Activated naive CD4-positive, alpha-beta T cell treated with anti-CD3 and anti-CD28 coated beads for 36 hours (primary cell): Measurements from ENCODE around the gene CA14. TPM values are rescaled to one million over a fixed set of nuclear protein-coding genes. Genes with fewer than 3 reads are reported as not detected.
A peak's percentile ranks its signal among the peaks of the same experiment; 100 is the strongest.

ENCODE experiments used
- CTCF ChIA-PET: fragments of 350-600 bp; sonication (Branson Sonifier 250); formaldehyde crosslinking; loops from one replicate; lab custom pipeline; 2021; ENCODE audit warnings: antibody characterized with exemption; lab: Charles Lee
- DNase-seq: peaks from one replicate; pipeline ENCODE4 v3.0.0-alpha.2; 2020
- H3K27ac Mint-ChIP-seq: one replicate; pipeline ENCODE4 v1.8.0; 2021; ENCODE audit warnings: mild to moderate bottlenecking, mixed read lengths
- H3K27me3 Mint-ChIP-seq: one replicate; pipeline ENCODE4 v1.8.0; 2021; ENCODE audit warnings: low read depth, mixed read lengths
- H3K36me3 Mint-ChIP-seq: one replicate; pipeline ENCODE4 v1.8.0; 2021; ENCODE audit warnings: low read depth, mixed read lengths
- H3K4me1 Mint-ChIP-seq: one replicate; pipeline ENCODE4 v1.8.0; 2021; ENCODE audit warnings: low read depth, mixed read lengths
- H3K4me3 Mint-ChIP-seq: one replicate; pipeline ENCODE4 v1.8.0; 2021; ENCODE audit warnings: mild to moderate bottlenecking, moderate library complexity, mixed read lengths
- H3K9me3 Mint-ChIP-seq: one replicate; pipeline ENCODE4 v1.8.0; 2021; ENCODE audit warnings: mixed read lengths
- intact Hi-C: fragments of 100-400 bp; cut with micrococcal nuclease; formaldehyde crosslinking; loops from one replicate; pipeline ENCODE4 v1.15.1; 2023
- total RNA-seq, 2 experiments: library from RNA; stranded (reverse); gene quantifications; one replicate each; pipeline ENCODE4 v1.2.3, GENCODE V29; 2021

CA14 gene
- total RNA-seq, 2 experiments from 2014 or later, result not detected

- Mint-ChIP-seq H3K27ac (peak overlapping the region; percentile 96), H3K9me3 (no peaks in the 10 kb centered on the region), H3K4me3 (peak overlapping the region; percentile 89), H3K27me3 (no peaks in the 10 kb centered on the region), H3K4me1 (peaks cover 23% of the 10 kb centered on the region), H3K36me3 (peaks cover 20% of the 10 kb centered on the region)
- DNase-seq, result peak; percentile 52
- intact Hi-C loops, result loop anchor here (2.0 kb wide), 1 partner anchor 24 kb away; the partner anchor contains the start of gene MRPS21
- CTCF ChIA-PET, result interaction anchor here (2.9 kb wide), 1 partner anchor 12 kb away, joined by 12 read pairs; no protein-coding TSS in a partner anchor
Measured at GRCh38 chr1:150268340-150268704, 10.7 kb downstream of the CA14 start.

GRCh38 chr1:150268705-150269403 lies 11.3 kb downstream of the CA14 start, which contains the start of gene APH1A:
TSS of gene APH1A (minus strand) at chr1:150269016. CDS start at chr1:150268810, 206 bp downstream.
- H3K27me3 Mint-ChIP-seq, result no peaks in the 10 kb centered on the region
- peak within 1 kb of the TSS; percentile 96 for H3K27ac Mint-ChIP-seq
- H3K4me1 Mint-ChIP-seq, result peaks cover 23% of the 10 kb centered on the region
- no peaks in the 10 kb centered on the region for H3K9me3 Mint-ChIP-seq
- H3K4me3 Mint-ChIP-seq, result peak within 1 kb of the TSS; percentile 89
- CTCF ChIA-PET, result interaction anchor here (1.0 to 2.9 kb wide), 2 partner anchors 10 to 13 kb away, joined by 3 to 12 read pairs; no protein-coding TSS in a partner anchor
- intact Hi-C loops, result loop anchor here (1.0 to 2.0 kb wide), 6 partner anchors 12 to 360 kb away; partner anchors contain the start of genes ANP32E, ENSA, MRPS21 and PRPF3
- peak; percentile 98 for DNase-seq
- peaks cover 22% of the 10 kb centered on the region for H3K36me3 Mint-ChIP-seq

- intact Hi-C loops, result loop anchor here (1.0 to 2.0 kb wide), 6 partner anchors 12 to 360 kb away; partner anchors contain the start of genes ANP32E, ENSA, MRPS21 and PRPF3
- Mint-ChIP-seq H3K4me1 (peaks cover 23% of the 10 kb centered on the region), H3K27ac (peak overlapping the region; percentile 96), H3K27me3 (no peaks in the 10 kb centered on the region), H3K4me3 (peak overlapping the region; percentile 89), H3K36me3 (peaks cover 22% of the 10 kb centered on the region), H3K9me3 (no peaks in the 10 kb centered on the region)
- CTCF ChIA-PET, result interaction anchor here (0.8 to 2.9 kb wide), 3 partner anchors 9 to 18 kb away, joined by 3 to 12 read pairs (median 3); no protein-coding TSS in a partner anchor
- DNase-seq, result no peak
Measured at GRCh38 chr1:150269451-150269850, 11.9 kb downstream of the CA14 start.

- Mint-ChIP-seq H3K27me3 (no peaks in the 10 kb centered on the region), H3K4me1 (peaks cover 23% of the 10 kb centered on the region), H3K27ac (no peak overlapping the region), H3K36me3 (peaks cover 15% of the 10 kb centered on the region), H3K9me3 (no peaks in the 10 kb centered on the region), H3K4me3 (no peak overlapping the region)
- intact Hi-C loops, result no loop called here
- CTCF ChIA-PET, result interaction anchor here (0.6 to 1.2 kb wide), 2 partner anchors 9 to 10 kb away, joined by 3 to 5 read pairs; no protein-coding TSS in a partner anchor
- DNase-seq, result no peak
Measured at GRCh38 chr1:150271291-150271959, 13.9 kb downstream of the CA14 start.

DNA sequence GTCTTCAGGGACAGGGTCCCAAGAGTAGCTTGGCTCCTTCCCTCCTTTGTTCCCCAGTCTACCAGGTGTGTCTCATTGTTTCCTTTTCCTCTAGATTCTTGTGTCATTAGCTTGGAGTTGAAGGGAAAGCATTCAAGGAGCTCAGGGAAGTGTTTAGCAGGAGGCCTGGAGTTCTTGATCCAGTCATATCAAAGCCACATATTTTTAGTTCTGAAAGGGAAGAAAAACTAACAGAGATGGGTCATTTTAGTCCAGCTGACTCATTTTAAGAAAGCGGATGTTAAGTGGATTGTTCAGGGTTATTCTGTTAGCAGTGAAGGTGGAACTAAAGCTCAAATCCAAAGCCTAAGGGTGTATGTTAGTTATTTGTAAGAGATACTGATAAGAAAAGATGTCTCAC lies 15.7 kb downstream of the CA14 start:
- Mint-ChIP-seq H3K27me3 (no peaks in the 10 kb centered on the region), H3K27ac (no peak overlapping the region), H3K36me3 (peaks cover 1% of the 10 kb centered on the region), H3K4me1 (peaks cover 7% of the 10 kb centered on the region), H3K9me3 (no peaks in the 10 kb centered on the region), H3K4me3 (no peak overlapping the region)
- no peak for DNase-seq
- intact Hi-C loops, result no loop called here
- CTCF ChIA-PET, result interaction anchor here (0.6 to 2.0 kb wide), 2 partner anchors 17 to 190 kb away, joined by 3 to 11 read pairs; no protein-coding TSS in a partner anchor

- Mint-ChIP-seq H3K27ac (no peak overlapping the region), H3K4me1 (peaks cover 24% of the 10 kb centered on the region), H3K9me3 (peaks cover 2% of the 10 kb centered on the region), H3K4me3 (no peak overlapping the region), H3K27me3 (no peaks in the 10 kb centered on the region), H3K36me3 (no peaks in the 10 kb centered on the region)
- no peak for DNase-seq
- CTCF ChIA-PET, result interaction anchor here (0.6 to 5.2 kb wide), 4 partner anchors 10 to 253 kb away, joined by 3 to 68 read pairs (median 4); partner anchors contain the start of gene CA14
- intact Hi-C loops, result no loop called here
Measured at GRCh38 chr1:150280138-150280707, 22.6 kb downstream of the CA14 start.

DNA sequence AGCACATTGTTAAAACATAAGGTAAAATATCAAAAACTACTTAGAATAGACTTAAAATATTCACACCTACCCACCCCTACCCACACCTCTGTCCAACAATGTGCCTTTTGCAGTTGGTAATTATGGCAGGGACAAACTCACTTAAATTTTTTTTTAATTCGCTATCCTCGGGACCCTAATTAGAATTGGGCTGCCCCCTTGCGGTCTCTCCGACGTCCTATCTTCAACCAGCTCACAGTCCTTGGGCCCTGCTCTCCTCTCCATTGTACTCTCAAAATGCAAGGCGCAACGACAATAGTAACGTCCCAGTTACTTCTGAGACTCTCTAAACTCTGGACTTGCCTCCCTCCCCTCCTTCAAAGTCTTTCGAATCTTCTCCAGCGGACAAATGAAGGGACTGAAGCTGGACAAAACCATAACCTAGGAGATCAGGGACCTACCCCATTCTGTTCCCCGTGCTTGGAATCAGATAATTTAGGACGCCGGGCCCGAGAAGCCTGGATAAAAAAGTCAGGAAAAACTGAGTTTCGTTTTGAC lies 23.7 kb downstream of the CA14 start:
- Mint-ChIP-seq H3K27ac (no peak overlapping the region), H3K4me3 (peak overlapping the region; percentile 82), H3K27me3 (no peaks in the 10 kb centered on the region), H3K4me1 (peaks cover 24% of the 10 kb centered on the region), H3K9me3 (peaks cover 2% of the 10 kb centered on the region), H3K36me3 (no peaks in the 10 kb centered on the region)
- intact Hi-C loops, result loop anchor here (1.0 kb wide), 4 partner anchors 12 to 67 kb away; partner anchors contain the start of genes ANP32E and APH1A
- DNase-seq, result peak; percentile 82
- CTCF ChIA-PET, result interaction anchor here (0.6 to 5.2 kb wide), 4 partner anchors 9 to 601 kb away, joined by 3 to 68 read pairs (median 3); partner anchors contain the start of gene CA14

DNA sequence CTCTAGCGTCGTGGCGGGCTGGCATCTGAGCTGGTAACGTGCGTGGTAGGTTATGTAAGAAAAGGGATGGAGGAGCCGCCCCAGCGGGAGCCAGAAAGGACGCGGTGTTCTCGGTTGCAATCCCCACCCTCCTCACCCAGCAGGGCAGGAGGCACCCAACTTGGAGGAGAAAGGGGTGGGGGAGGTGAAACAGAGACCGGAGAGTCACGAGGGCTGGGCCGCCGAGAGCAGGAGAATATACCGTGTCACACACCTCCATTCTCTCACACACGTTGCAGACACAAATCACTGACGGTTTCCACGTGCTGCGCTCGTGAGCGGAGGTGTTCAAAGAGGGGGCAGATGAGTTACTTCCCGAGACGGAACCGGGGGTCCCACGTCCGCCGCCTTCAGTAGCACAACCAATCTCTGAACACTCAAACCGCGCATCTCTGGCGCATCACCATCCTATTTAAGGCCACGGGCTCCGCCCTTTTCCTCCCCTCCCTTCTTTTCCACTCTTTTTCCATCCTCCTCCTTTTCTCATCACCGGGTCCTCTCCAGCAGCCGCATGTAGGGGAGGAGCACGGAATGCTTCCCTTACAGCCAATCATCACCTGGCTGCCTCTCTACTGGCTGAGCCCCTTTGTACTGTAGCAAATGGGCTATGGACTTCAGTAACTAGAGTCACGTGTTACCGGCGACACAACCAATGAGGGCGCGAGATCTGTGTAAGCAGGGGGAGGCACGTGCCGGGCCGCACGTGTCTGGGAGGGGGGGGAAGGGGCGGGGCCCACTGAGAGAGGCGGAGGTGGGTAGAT lies 24.4 kb downstream of the CA14 start, which contains the start of gene CIART:
TSS of gene CIART (plus strand) at position 797 of the 800 bp plus-strand sequence. CDS start 714 bp downstream, outside the sequence.
- Mint-ChIP-seq H3K36me3 (no peaks in the 10 kb centered on the region), H3K4me1 (peaks cover 24% of the 10 kb centered on the region), H3K9me3 (peaks cover 2% of the 10 kb centered on the region), H3K27me3 (no peaks in the 10 kb centered on the region), H3K4me3 (peak within 1 kb of the TSS; percentile 82), H3K27ac (no peak within 1 kb of the TSS)
- DNase-seq, result peak; percentile 78
- CTCF ChIA-PET, result interaction anchor here (0.6 to 5.2 kb wide), 4 partner anchors 10 to 600 kb away, joined by 3 to 68 read pairs (median 3); partner anchors contain the start of gene CA14
- intact Hi-C loops, result loop anchor here (1.0 kb wide), 4 partner anchors 13 to 68 kb away; partner anchors contain the start of genes ANP32E and APH1A

DNA sequence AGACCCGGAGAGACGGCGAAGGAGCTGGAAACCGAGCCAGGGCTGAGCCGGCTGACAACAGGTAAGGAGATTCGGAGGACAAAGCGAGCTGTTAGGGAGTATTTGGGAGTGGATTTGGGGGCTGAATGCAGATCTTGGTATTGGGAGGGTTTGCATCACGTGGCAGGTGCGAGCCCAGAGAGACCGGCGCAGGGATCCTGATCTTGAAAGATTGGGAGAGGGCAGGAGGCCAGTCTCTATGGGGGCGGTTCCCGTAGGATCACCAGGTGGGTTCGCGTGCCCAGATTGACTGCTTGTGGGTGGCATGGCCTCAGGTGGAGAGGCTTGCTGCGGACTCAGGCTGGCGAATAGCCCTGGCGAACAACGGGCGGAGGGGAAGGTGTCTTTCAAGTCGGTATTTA lies 25.0 kb downstream of the CA14 start:
- H3K4me3 Mint-ChIP-seq, result peak overlapping the region; percentile 82
- CTCF ChIA-PET, result interaction anchor here (5.2 kb wide), 1 partner anchor 26 kb away, joined by 68 read pairs; the partner anchor contains the start of gene CA14
- peaks cover 24% of the 10 kb centered on the region for H3K4me1 Mint-ChIP-seq
- intact Hi-C loops, result no loop called here
- H3K9me3 Mint-ChIP-seq, result peaks cover 2% of the 10 kb centered on the region
- DNase-seq, result peak; percentile 8
- H3K27ac Mint-ChIP-seq, result no peak overlapping the region
- H3K27me3 Mint-ChIP-seq, result no peaks in the 10 kb centered on the region
- no peaks in the 10 kb centered on the region for H3K36me3 Mint-ChIP-seq

- no peak overlapping the region for H3K27ac Mint-ChIP-seq
- H3K36me3 Mint-ChIP-seq, result no peaks in the 10 kb centered on the region
Measured at GRCh38 chr1:150283260-150283659, 25.7 kb downstream of the CA14 start.

GRCh38 chr1:150288382-150288781 lies 30.8 kb downstream of the CA14 start:
- Mint-ChIP-seq H3K4me1 (peaks cover 5% of the 10 kb centered on the region), H3K4me3 (no peak overlapping the region), H3K27me3 (no peaks in the 10 kb centered on the region), H3K9me3 (no peaks in the 10 kb centered on the region), H3K36me3 (no peaks in the 10 kb centered on the region), H3K27ac (no peak overlapping the region)
- intact Hi-C loops, result no loop called here
- CTCF ChIA-PET, result interaction anchor here (1.2 kb wide), 1 partner anchor 34 kb away, joined by 3 read pairs; no protein-coding TSS in a partner anchor
- no peak for DNase-seq

More at GRCh38 chr1:150283260-150283659, 25.7 kb downstream of the CA14 start:
- CTCF ChIA-PET, result no interaction called here
- Mint-ChIP-seq H3K27me3 (no peaks in the 10 kb centered on the region), H3K9me3 (peaks cover 2% of the 10 kb centered on the region), H3K4me3 (no peak overlapping the region), H3K4me1 (peaks cover 24% of the 10 kb centered on the region)
- no peak for DNase-seq
- intact Hi-C loops, result no loop called here
